ENCODE results near the gene DLX3.

Gene DLX3

GRCh38 chr17:49992933-49993422 is 2.0 kb downstream of the DLX3 start:
- no peak for DNase-seq (ENCODE audit: low read depth, low spot score)

- DNase-seq (ENCODE audit: low read depth, low spot score) = no peak
Observed at GRCh38 chr17:49992191-49992932, 2.7 kb downstream of the DLX3 start.

- DNase-seq (ENCODE audit: low read depth, low spot score) = no peak
Observed at GRCh38 chr17:49991409-49991808, 3.6 kb downstream of the DLX3 start.

- no peak for DNase-seq (ENCODE audit: low read depth, low spot score)
Observed at GRCh38 chr17:49990921-49991320, 4.1 kb downstream of the DLX3 start.

GRCh38 chr17:49990331-49990730 is 4.7 kb downstream of the DLX3 start:
- DNase-seq (ENCODE audit: low read depth, low spot score) = no peak

- DNase-seq (ENCODE audit: low read depth, low spot score) = no peak
Observed at GRCh38 chr17:49989518-49989880, 5.5 kb downstream of the DLX3 start.

GRCh38 chr17:49987681-49988441 is 7.2 kb downstream of the DLX3 start:
- DNase-seq (ENCODE audit: low read depth, low spot score) = no peak

GRCh38 chr17:49987290-49987585 is 7.8 kb downstream of the DLX3 start:
- no peak for DNase-seq (ENCODE audit: low read depth, low spot score)

GRCh38 chr17:49986396-49987289 is 8.4 kb downstream of the DLX3 start:
- DNase-seq (ENCODE audit: low read depth, low spot score) = no peak

- DNase-seq (ENCODE audit: low read depth, low spot score) = no peak
Observed at GRCh38 chr17:49985310-49985990, 9.6 kb downstream of the DLX3 start.

- DNase-seq (ENCODE audit: low read depth, low spot score) = no peak
Observed at GRCh38 chr17:49984776-49985175, 10.2 kb downstream of the DLX3 start.

GRCh38 chr17:49984283-49984682 is 10.7 kb downstream of the DLX3 start:
- DNase-seq (ENCODE audit: low read depth, low spot score) = no peak

- DNase-seq (ENCODE audit: low read depth, low spot score) = no peak
Observed at GRCh38 chr17:49980703-49981197, 14.3 kb downstream of the DLX3 start.

GRCh38 chr17:49979748-49980479 is 15.1 kb downstream of the DLX3 start:
- no peak for DNase-seq (ENCODE audit: low read depth, low spot score)

GRCh38 chr17:49978501-49978900 is 16.5 kb downstream of the DLX3 start:
- no peak for DNase-seq (ENCODE audit: low read depth, low spot score)

- no peak for DNase-seq (ENCODE audit: low read depth, low spot score)
Observed at GRCh38 chr17:49977463-49978389, 17.3 kb downstream of the DLX3 start.

GRCh38 chr17:49976828-49977202 is 18.2 kb downstream of the DLX3 start:
- DNase-seq (ENCODE audit: low read depth, low spot score) = no peak

- no peak for DNase-seq (ENCODE audit: low read depth, low spot score)
Observed at GRCh38 chr17:49976163-49976827, 18.7 kb downstream of the DLX3 start.

- DNase-seq (ENCODE audit: low read depth, low spot score) = no peak
Observed at GRCh38 chr17:49975531-49975930, 19.5 kb downstream of the DLX3 start.
